ENCODE data around the gene NUDT22. TPM values are rescaled to one million over a fixed set of nuclear protein-coding genes. Genes with fewer than 3 reads are reported as not detected.

Gene NUDT22
- total and polyA plus RNA-seq, 2 experiments from 2014 or later = 33.9 to 67.0 TPM

DNA sequence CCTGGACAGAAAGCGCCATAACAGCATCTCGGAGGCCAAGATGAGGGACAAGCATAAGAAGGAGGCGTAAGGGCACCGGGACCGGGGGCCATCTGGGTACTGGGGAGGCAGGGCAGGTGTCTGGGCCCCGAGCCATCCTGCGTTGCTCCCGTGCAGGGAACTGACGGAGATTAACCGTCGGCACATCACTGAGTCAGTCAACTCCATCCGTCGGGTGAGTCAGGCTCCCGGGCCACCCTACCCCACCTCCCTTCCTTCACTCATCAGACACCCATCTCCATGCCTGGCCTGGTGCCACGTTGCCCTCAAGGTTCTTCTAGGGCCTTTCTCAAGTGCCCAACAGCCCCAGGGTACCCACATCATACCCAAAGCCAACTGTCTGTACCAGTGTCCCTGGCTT is 40.3 kb downstream of the NUDT22 start (continued):
- TF ChIP-seq ZNF462 (CRISPR knock-in tag; IDR thresholded peaks at IDR 0.05) (no peak), ZNF331 (CRISPR knock-in tag; IDR thresholded peaks at IDR 0.05; ENCODE audit: low read depth) (no peak)
- TF ChIP-seq, protein P1, sequence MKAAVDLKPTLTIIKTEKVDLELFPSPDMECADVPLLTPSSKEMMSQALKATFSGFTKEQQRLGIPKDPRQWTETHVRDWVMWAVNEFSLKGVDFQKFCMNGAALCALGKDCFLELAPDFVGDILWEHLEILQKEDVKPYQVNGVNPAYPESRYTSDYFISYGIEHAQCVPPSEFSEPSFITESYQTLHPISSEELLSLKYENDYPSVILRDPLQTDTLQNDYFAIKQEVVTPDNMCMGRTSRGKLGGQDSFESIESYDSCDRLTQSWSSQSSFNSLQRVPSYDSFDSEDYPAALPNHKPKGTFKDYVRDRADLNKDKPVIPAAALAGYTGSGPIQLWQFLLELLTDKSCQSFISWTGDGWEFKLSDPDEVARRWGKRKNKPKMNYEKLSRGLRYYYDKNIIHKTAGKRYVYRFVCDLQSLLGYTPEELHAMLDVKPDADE (IDR thresholded peaks at IDR 0.05) = no peak

- no peak for TF ChIP-seq ZNF114 (CRISPR knock-in tag; IDR thresholded peaks at IDR 0.05)
- no peak for ATAC-seq
- peaks cover 3% of the 10 kb centered on the region; the same call in 2 of the 3 replicates for H3K9me3 Mint-ChIP-seq
- no peaks in the 10 kb centered on the region; the same call in 1 of the 2 replicates for H3K36me3 ChIP-seq (ENCODE audit: insufficient read depth)
- H3K27me3 ChIP-seq (ENCODE audit: insufficient read depth) = no peaks in the 10 kb centered on the region
- no peak overlapping the region; the same call in 2 of the 3 replicates for H3K4me3 Mint-ChIP-seq
- H3K79me2 ChIP-seq (replicated peaks; ENCODE audit: insufficient read depth) = no peaks in the 10 kb centered on the region
- peaks cover 11% of the 10 kb centered on the region; the same call in 1 of the 2 replicates for H3K4me1 ChIP-seq (ENCODE audit: insufficient read depth)
- peaks cover 45% of the 10 kb centered on the region for H3K36me3 Mint-ChIP-seq (ENCODE audit: low read depth)
- no peak overlapping the region for H3K27ac Mint-ChIP-seq
- peaks cover 24% of the 10 kb centered on the region for H3K27me3 Mint-ChIP-seq (ENCODE audit: insufficient read depth, low read depth, poor library complexity)
- H3K4me3 ChIP-seq = no peak overlapping the region
- no peaks in the 10 kb centered on the region for H3K9me2 ChIP-seq (ENCODE audit: insufficient read depth)
- H3F3A ChIP-seq (replicated peaks; ENCODE audit: low read depth) = peaks cover 30% of the 10 kb centered on the region
- no peak overlapping the region for H3K4me2 ChIP-seq
- DNase-seq (ENCODE audit: low spot score) = no peak
- peaks cover 25% of the 10 kb centered on the region for H3K4me1 Mint-ChIP-seq
- H2AFZ ChIP-seq = no peak overlapping the region
- H3K27ac ChIP-seq (ENCODE audit: low read depth) = no peak overlapping the region
- no peaks in the 10 kb centered on the region for H4K20me1 ChIP-seq (replicated peaks; ENCODE audit: insufficient read depth)
These were observed 41.3 kb downstream of the NUDT22 start for GRCh38 chr11:64267207-64267945.

Measured in GM23338 (cell line).